HG03460 (cell line): ENCODE results near the gene OR10A3.

Experiments used
- ATAC-seq: cut with Tn5 transposase; IDR thresholded peaks from one replicate; pipeline ENCODE4 v1.9.1; 2021; ENCODE audit not compliant: unreplicated experiment

OR10A3 gene

DNA sequence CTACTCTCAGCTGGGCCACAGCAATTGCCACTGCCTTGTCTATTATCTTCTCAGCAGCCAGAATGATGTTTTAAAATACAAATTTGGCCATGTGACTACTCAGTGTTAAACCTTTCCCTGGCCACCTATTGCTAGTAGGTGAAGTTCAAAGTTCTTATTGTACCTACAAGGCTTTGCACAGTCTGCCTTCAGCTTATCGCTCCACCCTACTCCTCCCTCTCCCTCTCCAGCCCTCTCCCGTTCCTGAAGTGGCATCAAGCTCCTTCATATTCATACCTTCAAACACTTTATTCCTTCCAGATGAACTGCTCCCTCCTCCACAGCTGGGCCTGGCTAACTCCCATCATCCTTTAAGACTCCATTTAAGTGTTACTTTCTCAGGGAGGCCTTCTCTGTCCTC, 47.7 kb downstream of the OR10A3 start:
- no peak for ATAC-seq

GRCh38 chr11:7892840-7893254, 48.7 kb downstream of the OR10A3 start:
- ATAC-seq, result peak; percentile 64

DNA sequence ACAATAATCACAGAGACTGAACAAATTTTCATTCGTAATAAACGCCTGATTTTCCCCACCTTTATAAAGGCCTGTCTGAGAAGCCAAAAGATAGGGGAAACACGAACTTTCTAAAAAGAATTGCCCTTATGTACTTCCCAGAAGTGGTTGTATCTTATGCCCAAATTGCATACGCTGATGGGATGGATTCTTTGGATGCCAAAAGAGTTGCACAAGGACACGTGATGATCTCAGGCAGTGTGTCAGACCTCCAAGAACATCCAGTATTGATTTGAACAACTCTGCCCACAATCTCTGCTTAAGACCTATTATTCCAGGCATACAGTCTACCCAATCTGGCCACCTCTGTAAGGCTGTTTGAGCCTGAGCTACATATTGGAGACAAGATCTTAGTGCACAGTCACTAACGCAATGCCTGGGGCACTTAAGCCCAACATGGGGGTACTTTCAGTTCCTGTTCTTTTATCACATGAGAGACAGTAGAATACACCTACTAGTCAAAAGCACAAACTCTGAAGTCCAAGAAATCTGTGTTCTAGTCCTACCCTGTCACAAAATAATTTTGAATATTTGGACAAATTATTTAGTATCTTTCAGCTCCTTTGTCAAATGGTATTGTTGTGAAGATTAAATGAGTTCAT, 49.3 kb downstream of the OR10A3 start:
- ATAC-seq, result peak; percentile 57

DNA sequence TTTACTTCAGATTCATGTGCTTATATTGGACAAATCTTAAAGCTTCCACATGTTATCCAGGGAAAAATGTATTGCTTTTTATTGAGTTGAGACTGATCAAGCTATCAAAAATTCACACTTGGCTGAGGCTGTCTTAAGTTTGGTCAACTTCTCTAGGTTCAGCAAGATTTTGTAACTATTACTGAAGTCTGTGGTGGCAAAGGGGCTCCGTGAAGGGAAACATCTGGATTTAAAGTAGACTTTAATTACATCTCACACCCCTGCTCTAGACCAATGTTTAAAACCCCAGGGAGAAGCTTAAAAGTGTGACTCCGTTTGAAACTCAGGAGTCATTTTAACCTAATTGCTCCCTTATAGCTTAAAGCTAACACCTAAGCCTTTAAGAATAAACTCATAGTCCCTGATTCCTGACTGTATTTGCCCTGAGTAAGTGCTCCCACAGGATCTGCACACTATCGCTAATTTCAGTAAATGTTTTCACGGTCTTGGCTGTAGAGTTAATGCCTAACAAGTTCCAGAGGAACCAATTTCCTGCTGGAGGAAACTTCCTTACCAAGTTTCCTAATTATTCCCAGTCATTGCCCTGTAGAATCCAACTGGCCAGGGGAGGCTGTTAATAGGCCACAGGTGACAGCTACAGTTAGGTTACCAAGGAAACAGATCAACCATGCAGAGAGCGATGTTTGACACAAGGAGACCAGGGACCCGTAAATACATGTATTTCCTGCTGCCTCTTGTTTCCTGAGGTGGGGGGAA, 50.9 kb downstream of the OR10A3 start:
- ATAC-seq, result no peak

- no peak for ATAC-seq
Measured at GRCh38 chr11:7889985-7890384, 51.5 kb downstream of the OR10A3 start.
